H1 (cell line): ENCODE measurements around the gene CENPX. TPM values are rescaled to one million over a fixed set of nuclear protein-coding genes. Genes with fewer than 3 reads are reported as not detected.
"Not testable (repeated sequence)": the region's sequence is repeated elsewhere in the genome, so short reads cannot be mapped to it uniquely, and the experiment has no call there.

Experiments used
- CTCF ChIA-PET: fragments of 300-600 bp; sonication (Branson Sonifier 250); formaldehyde crosslinking; loops from one replicate; lab custom pipeline; 2021; ENCODE audit not compliant: partially characterized antibody; lab: Charles Lee
- POLR2A ChIA-PET: fragments of 300-600 bp; sonication (Branson Sonifier 250); formaldehyde crosslinking; loops from one replicate; lab custom pipeline; 2021; ENCODE audit warnings: inconsistent platforms; ENCODE audit not compliant: partially characterized antibody; lab: Charles Lee
- DNase-seq, 2 experiments: peaks; one replicate each; pipeline versions ENCODE4 v3.0.0 to v3.0.0-alpha.2; 2010 to 2022; ENCODE audit warnings: low spot score in 2 of 2, low read depth in 1 of 2, mixed read lengths in 1 of 2
- FAIRE-seq: peaks from 2 replicates; lab custom pipeline; 2011; peaks lifted over from hg19 to GRCh38; lab: Jason Lieb, UNC
- H2AFZ ChIP-seq: 2 replicates; pipeline ENCODE4 v1.8.1; 2012; ENCODE audit warnings: low read length, inconsistent platforms
- H2AK5ac ChIP-seq: 2 replicates; pipeline ENCODE4 v1.6.1; 2013; ENCODE audit warnings: low read depth, low read length
- H2BK120ac ChIP-seq: replicated peaks from 2 replicates; pipeline ENCODE3; 2013; ENCODE audit warnings: low read depth, low read length, inconsistent platforms
- H2BK12ac ChIP-seq: 2 replicates; pipeline ENCODE4 v1.6.1; 2013; ENCODE audit warnings: low read depth, low read length
- H2BK15ac ChIP-seq: 2 replicates; pipeline ENCODE4 v1.6.1; 2013; ENCODE audit warnings: low read length
- H2BK20ac ChIP-seq: 2 replicates; pipeline ENCODE4 v1.6.1; 2013; ENCODE audit warnings: low read length
- H2BK5ac ChIP-seq: 2 replicates; pipeline ENCODE4 v1.6.1; 2013; ENCODE audit warnings: low read depth, low read length
- H3K14ac ChIP-seq: 2 replicates; pipeline ENCODE4 v1.6.1; 2013; ENCODE audit warnings: inconsistent platforms; ENCODE audit not compliant: insufficient read length
- H3K18ac ChIP-seq: 2 replicates; pipeline ENCODE4 v1.6.1; 2013; ENCODE audit warnings: low read length; ENCODE audit errors: extremely low read depth
- H3K23ac ChIP-seq: 2 replicates; pipeline ENCODE4 v1.6.1; 2013; ENCODE audit warnings: inconsistent platforms; ENCODE audit not compliant: insufficient read length
- H3K23me2 ChIP-seq: 2 replicates; pipeline ENCODE4 v1.6.1; 2013; ENCODE audit warnings: low read depth, low read length
- H3K27ac ChIP-seq: 2 replicates; pipeline ENCODE4 v1.6.1; 2011; ENCODE audit warnings: low read depth, low read length, inconsistent platforms
- H3K27me3 ChIP-seq, 4 experiments: replicated peaks in 1 of 4; 1 replicate in 1 of 4; 2 replicates in 3 of 4; pipeline versions ENCODE4 v1.6.1 to v1.8.1; 2011 to 2013; ENCODE audit warnings: low read length in 3 of 4, mild to moderate bottlenecking in 3 of 4, inconsistent platforms in 2 of 4, mixed read lengths in 2 of 4, moderate library complexity in 1 of 4; ENCODE audit not compliant: control insufficient read depth in 3 of 4, insufficient read depth in 3 of 4; ENCODE audit errors: extremely low read depth in 1 of 4
- H3K36me3 ChIP-seq, 4 experiments: 2 replicates each; pipeline versions ENCODE4 v1.6.1 to v1.8.1; 2011 to 2013; ENCODE audit warnings: mild to moderate bottlenecking in 4 of 4, low read length in 3 of 4, moderate library complexity in 2 of 4, control low read depth in 1 of 4, inconsistent platforms in 1 of 4; ENCODE audit not compliant: insufficient read depth in 4 of 4, control insufficient read depth in 2 of 4
- H3K4ac ChIP-seq: replicated peaks from 2 replicates; pipeline ENCODE3; 2013; ENCODE audit warnings: low read length, low read depth, mixed read lengths, inconsistent platforms; ENCODE audit not compliant: insufficient read length
- H3K4me1 ChIP-seq, 4 experiments: replicated peaks in 1 of 4; 1 replicate in 1 of 4; 2 replicates in 3 of 4; pipeline versions ENCODE4 v1.6.1 to v1.8.1; 2011 to 2013; ENCODE audit warnings: low read length in 3 of 4, inconsistent platforms in 2 of 4, mixed read lengths in 1 of 4; ENCODE audit not compliant: insufficient read depth in 4 of 4, control insufficient read depth in 3 of 4
- H3K4me2 ChIP-seq, 2 experiments: 2 replicates each; pipeline versions ENCODE4 v1.6.1 to v1.8.1; 2011 to 2013; ENCODE audit warnings: low read depth in 2 of 2, low read length in 2 of 2, control low read depth in 1 of 2, inconsistent platforms in 1 of 2, mild to moderate bottlenecking in 1 of 2; ENCODE audit not compliant: insufficient read depth in 1 of 2
- H3K4me3 ChIP-seq, 4 experiments: fragments of 200-600, 300-600 bp in 1 of 4; sonication (generic), shearing (Covaris generic), sonication (Bioruptor Twin) in 1 of 4; 2 replicates each; pipeline versions ENCODE4 v1.5.1 to v1.8.1; 2011 to 2016; ENCODE audit warnings: low read length in 4 of 4, low read depth in 3 of 4, control low read depth in 2 of 4, inconsistent platforms in 2 of 4, mild to moderate bottlenecking in 2 of 4, mixed read lengths in 1 of 4, moderate library complexity in 1 of 4; ENCODE audit not compliant: insufficient read depth in 2 of 4; ENCODE audit errors: extremely low read depth in 1 of 4
- H3K56ac ChIP-seq: replicated peaks from 2 replicates; pipeline ENCODE3; 2013; ENCODE audit warnings: low read depth, mild to moderate bottlenecking, mixed read lengths, low read length, inconsistent platforms; ENCODE audit not compliant: insufficient read length
- H3K79me1 ChIP-seq: 2 replicates; pipeline ENCODE4 v1.6.1; 2013; ENCODE audit warnings: low read depth, low read length, control low read depth
- H3K79me2 ChIP-seq, 2 experiments: 2 replicates each; pipeline versions ENCODE4 v1.6.1 to v1.8.1; 2012 to 2013; ENCODE audit warnings: low read length in 2 of 2, mild to moderate bottlenecking in 2 of 2, inconsistent platforms in 1 of 2; ENCODE audit not compliant: insufficient read depth in 2 of 2, control insufficient read depth in 1 of 2
- H3K9ac ChIP-seq, 4 experiments: replicated peaks in 1 of 4; 1 replicate in 1 of 4; 2 replicates in 3 of 4; pipeline versions ENCODE4 v1.6.1 to v1.8.1; 2011 to 2013; ENCODE audit warnings: low read depth in 3 of 4, low read length in 3 of 4, control low read depth in 2 of 4, mild to moderate bottlenecking in 2 of 4, moderate library complexity in 2 of 4, inconsistent platforms in 1 of 4; ENCODE audit errors: extremely low read depth in 1 of 4
- H3K9me3 ChIP-seq, 2 experiments: 2 replicates each; pipeline versions ENCODE4 v1.6.1 to v1.8.1; 2012 to 2013; ENCODE audit warnings: mild to moderate bottlenecking in 2 of 2, moderate library complexity in 2 of 2, control low read depth in 1 of 2, inconsistent platforms in 1 of 2, low read depth in 1 of 2, low read length in 1 of 2, mixed read lengths in 1 of 2; ENCODE audit not compliant: insufficient read depth in 2 of 2
- H4K20me1 ChIP-seq, 2 experiments: replicated peaks in 1 of 2; 2 replicates each; pipeline versions ENCODE3 to v1.8.1; 2011 to 2013; ENCODE audit warnings: inconsistent platforms in 2 of 2, low read length in 2 of 2, mild to moderate bottlenecking in 1 of 2; ENCODE audit not compliant: insufficient read depth in 2 of 2, control insufficient read depth in 1 of 2
- H4K5ac ChIP-seq: 2 replicates; pipeline ENCODE4 v1.6.1; 2013; ENCODE audit warnings: low read length, low read depth, mixed read lengths, inconsistent platforms; ENCODE audit not compliant: insufficient read length
- H4K8ac ChIP-seq: 2 replicates; pipeline ENCODE4 v1.8.0; 2013; ENCODE audit warnings: mild to moderate bottlenecking, moderate library complexity, low read length, inconsistent platforms; ENCODE audit not compliant: insufficient read depth; ENCODE audit errors: extremely low read depth
- H4K91ac ChIP-seq: replicated peaks from 2 replicates; pipeline ENCODE3; 2013; ENCODE audit warnings: low read length, mixed read lengths, inconsistent platforms; ENCODE audit not compliant: insufficient read length
- WGBS, 2 experiments: shearing (Covaris generic) in 1 of 2; methylation state at CpG; one replicate each; pipeline versions ENCODE4 v1.1.6 to v1.1.7; 2013 to 2015; ENCODE audit warnings: low lambda C conversion rate in 2 of 2, mixed read lengths in 2 of 2, inconsistent platforms in 1 of 2, low coverage in 1 of 2, missing lambda C conversion rate in 1 of 2; ENCODE audit not compliant: insufficient replicate concordance in 2 of 2, insufficient coverage in 1 of 2, insufficient read length in 1 of 2; ENCODE audit errors: extremely low coverage in 1 of 2, missing lambda C conversion rate in 1 of 2; 5-methylcytosine and 5-hydroxymethylcytosine counted together
- polyA plus RNA-seq, 7 experiments: library from polyadenylated mRNA; depleted of rRNA in 3 of 7; stranded (reverse) in 5 of 7; unstranded in 2 of 7; fragments of >200 nt in 5 of 7; fragments of 200-250 nt in 2 of 7; gene quantifications; 1 replicate in 5 of 7; 2 replicates in 1 of 7; 4 replicates in 1 of 7; pipeline versions ENCODE4 v1.2.1 to v1.2.3, GENCODE V29; 2011 to 2013; ENCODE audit warnings: missing spikeins in 2 of 7, mixed read lengths in 2 of 7
- total RNA-seq: library from RNA; stranded (reverse); fragmentation: NEBNext Ultra II Directional; extraction: Animal tissue kit (Norgen Biotek cat#: 25700); gene quantifications from 2 replicates; pipeline ENCODE4 v1.2.1, GENCODE V29; 2021

CENPX gene
- total and polyA plus RNA-seq, 2 of the 8 experiments (the other 6 are each of a cell fraction or from before 2014, with no cell fraction given) = 116 to 122 TPM

DNA sequence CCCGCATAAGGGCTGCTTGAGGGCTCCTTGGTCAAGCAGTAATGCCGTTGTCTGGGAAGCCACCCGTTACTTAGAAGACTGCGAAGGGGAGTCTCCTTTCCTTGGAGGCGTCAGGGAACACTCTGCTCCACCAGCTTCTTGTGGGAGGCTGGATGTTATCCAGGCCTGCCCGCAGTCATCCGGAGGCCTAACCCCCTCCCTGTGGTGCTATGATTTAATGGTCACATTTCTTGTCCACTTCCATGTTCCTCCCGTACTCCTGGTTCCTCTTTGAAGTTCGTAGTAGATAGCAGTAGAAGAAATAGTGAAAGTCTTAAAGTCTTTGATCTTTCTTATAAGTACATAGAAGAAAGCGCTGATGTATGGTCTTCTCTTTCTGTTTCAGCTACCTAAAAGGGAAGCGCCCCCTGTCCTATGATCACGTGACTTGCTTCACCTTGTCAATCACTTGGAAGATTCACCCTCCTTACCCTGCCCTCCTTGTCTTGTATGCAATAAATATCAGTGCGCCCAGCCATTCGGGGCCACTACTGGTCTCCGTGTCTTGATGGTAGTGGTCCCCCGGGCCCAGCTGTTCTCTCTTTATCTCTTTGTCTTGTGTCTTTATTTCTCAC lies 16.2 kb upstream of the CENPX start:
- H3K4ac ChIP-seq, H2BK120ac ChIP-seq, H3K23ac ChIP-seq, H3K27me3 ChIP-seq, FAIRE-seq, H3K23me2 ChIP-seq, H4K5ac ChIP-seq, POLR2A ChIA-PET, H4K8ac ChIP-seq, H3K18ac ChIP-seq, H3K14ac ChIP-seq, H3K9ac ChIP-seq, H4K20me1 ChIP-seq, H3K36me3 ChIP-seq, H2BK15ac ChIP-seq, H2BK12ac ChIP-seq, H3K79me1 ChIP-seq, H2AFZ ChIP-seq, H3K4me3 ChIP-seq, H2BK5ac ChIP-seq, H3K4me2 ChIP-seq, H3K9me3 ChIP-seq, H2AK5ac ChIP-seq, H4K91ac ChIP-seq, H3K27ac ChIP-seq, H2BK20ac ChIP-seq, DNase-seq, H3K79me2 ChIP-seq, H3K56ac ChIP-seq: not testable (repeated sequence)
- 94% methylated on average over 16 of the region's 16 CpGs; no CpG with 5 or more reads in 1 of the 2 experiments for WGBS, 2 experiments
- CTCF ChIA-PET = interaction anchor here (0.7 to 4.1 kb wide), 5 partner anchors 9 to 115 kb away, joined by 3 to 21 read pairs (median 5); no protein-coding TSS in a partner anchor
- peaks cover 3 to 20% (median 8%) of the 10 kb centered on the region in 4 experiments; a peak in 6 of 7 replicates for H3K4me1 ChIP-seq
